HG02623 (cell line): Measurements from ENCODE around the gene GPC5.
"Not testable (repeated sequence)": the region's sequence is repeated elsewhere in the genome, so short reads cannot be mapped to it uniquely, and the experiment has no call there.

ENCODE experiments used
- ATAC-seq: cut with Tn5 transposase; IDR thresholded peaks from one replicate; pipeline ENCODE4 v1.9.1; 2021; ENCODE audit warnings: moderate library complexity; ENCODE audit not compliant: unreplicated experiment

The GPC5 gene

DNA sequence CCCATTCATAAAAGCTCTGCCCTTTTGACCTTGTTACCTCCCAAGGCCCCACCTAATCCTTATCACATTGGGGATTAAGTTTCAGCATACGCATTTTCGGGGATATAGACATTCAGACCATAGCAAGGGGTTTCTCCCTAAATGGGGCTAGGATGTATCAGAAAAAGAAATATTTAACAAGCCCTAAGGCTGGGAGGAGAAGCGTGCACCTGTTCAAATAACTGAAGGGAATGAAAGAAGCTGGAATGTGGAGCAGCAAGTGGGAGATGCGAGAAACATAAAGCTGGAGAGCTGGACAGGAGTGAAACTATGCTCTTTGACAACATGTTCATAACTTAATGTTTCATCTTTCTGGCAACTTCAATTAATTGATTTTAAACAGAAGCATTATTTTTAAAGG lies 1016.4 kb downstream of the GPC5 start:
- no peak for ATAC-seq

DNA sequence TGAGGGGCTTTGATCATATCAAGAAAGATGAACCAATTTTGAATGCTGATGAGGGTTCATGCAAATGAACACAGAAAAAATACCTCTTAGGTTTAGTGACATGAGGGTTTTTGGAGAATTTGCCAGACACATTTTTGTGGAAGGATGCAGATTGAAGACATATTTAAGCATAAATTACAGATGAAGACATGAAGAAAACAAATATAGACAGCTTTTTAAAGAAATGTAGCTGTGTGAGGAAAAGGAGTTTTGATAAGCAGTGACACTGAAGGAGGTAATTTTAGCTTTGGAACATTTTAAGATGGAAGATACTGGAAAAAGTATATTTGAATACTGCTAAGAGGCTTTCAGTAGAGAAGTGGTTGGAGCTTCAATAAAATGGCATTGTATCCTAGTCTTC lies 1017.4 kb downstream of the GPC5 start:
- ATAC-seq = no peak

DNA sequence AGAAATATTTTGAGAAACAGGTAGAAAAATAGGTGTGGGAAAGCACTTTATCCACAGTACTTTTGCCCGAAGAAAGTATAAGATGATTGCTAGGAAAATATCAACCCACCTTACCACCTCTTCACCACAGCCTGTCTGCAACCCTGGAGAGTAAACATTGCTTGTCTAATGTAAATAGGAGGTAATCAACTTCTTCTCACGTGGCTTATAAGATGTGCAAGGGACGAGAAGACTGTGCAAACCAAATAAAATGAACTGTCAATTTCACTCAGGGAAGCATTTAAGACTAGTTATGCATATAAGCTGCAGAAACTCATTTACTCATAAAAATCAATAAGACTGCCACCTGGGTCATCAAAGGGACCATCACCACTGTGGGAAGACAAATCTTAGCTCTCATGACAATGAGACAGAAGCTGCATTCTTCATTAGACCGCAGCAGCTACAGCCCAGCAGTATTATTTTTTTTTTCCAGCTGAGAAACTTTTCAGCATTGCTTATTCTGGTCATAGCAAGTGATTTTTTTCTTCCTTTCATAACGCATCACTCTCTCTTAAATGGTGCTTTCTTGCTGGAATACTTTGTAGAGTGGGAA lies 1020.5 kb downstream of the GPC5 start:
- ATAC-seq = no peak

DNA sequence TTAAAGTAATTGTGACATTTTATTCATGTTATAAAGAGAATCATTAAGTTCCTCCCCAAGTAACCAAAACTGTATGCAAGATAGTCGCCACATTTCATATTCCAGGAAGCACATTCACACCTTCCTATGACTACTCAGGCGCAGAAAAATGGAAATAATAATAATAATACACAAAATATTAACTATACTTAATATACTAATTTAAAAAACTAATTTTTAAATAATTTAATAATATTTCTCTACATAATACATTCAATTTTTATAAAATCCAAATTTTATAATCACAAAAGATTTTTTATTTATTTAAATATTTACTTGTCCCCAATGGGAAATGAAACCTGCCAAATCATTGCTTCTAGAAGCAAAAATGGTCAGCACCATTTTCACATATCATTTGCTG lies 1030.8 kb downstream of the GPC5 start:
- ATAC-seq = no peak

DNA sequence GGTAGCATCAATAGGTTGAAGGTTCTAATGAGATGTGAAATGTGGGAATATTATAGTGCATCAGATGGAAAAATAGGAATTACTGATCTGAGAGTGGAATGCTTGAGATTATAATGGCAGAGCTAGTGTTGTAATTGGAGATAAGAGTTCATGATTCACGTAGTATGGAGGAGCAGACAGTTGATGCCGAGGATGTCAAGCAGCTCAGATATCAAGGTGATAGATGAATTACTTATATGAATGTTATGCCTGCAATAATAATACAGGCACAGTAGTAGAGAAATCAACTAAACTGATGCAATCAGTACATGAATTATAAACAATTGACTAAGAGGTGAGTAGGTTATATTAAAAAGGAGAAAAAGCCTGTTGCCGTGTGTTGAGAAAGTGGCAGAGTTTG lies 1035.0 kb downstream of the GPC5 start:
- no peak for ATAC-seq

DNA sequence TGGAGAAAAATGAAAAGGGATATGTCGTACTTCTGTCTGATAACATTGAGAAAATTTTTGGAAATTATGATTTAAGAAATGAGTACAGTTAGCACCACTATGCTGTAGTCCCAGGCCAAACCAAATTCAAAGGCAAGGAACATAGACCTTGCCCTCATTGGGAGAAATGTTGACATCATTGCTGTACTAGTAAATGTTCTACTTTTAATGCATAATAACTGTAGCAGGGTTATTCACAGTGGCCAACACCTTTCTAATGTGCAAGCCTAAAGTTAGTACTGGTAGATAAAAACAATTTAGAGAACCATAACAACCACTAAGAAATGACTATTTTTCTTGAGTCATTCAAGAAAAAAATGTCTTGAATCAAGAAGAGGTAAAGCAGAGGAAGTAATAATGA lies 1035.5 kb downstream of the GPC5 start:
- ATAC-seq = no peak

DNA sequence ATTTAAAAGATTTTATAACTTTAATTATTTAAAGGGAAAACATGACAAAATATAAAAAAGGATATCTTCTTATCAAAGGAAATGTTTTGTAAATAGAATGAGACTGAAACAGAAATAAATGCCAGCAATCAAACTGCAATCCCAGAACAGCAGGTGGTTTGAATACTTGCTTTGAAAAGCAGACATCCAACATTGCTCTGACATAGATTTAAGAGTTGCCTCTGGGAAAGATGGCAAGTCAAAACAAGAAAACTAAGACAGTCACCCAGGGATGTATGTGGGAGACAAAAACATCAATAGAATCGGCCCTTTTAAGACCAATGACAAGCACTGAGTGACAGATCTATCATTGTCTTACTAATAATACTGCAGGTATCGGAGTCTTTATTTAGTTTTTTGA lies 1038.5 kb downstream of the GPC5 start:
- ATAC-seq = no peak

DNA sequence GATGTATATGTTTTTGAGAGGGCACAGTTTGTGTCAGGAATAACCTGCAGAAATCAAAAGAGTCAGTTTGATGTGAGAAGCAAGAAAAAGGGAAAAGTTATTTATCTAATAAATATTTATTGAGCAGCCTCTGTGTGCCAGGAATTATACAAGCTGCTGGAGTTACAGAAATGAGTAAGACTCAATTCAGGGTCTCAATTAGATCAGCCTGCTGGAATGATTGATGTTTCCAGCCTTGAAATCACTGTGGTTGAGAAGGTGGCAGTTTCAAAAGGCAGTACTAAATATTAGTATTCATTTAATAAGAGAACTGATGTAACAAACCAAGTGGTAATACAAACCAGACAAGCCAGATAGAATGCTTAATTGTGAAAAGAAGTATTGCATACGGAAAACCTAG lies 1045.8 kb downstream of the GPC5 start:
- no peak for ATAC-seq

DNA sequence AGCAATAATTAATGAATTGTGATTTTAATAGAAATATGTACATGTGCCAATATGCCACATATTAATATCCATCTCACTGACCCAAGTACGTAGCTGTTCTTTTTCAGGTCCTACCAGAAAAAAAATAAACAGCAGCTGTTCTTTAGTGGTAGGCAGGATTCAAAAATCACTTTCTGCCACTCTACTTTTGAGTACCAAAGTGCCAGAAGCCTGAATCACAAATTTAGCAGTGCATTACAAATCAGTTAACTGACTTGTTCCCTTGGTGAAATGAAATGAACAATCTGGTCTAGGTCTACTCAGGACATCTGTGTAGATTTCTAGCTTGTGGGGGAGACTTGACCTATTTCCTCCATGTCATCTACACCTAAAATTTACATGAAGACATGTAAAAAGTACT lies 1052.6 kb downstream of the GPC5 start:
- no peak for ATAC-seq

DNA sequence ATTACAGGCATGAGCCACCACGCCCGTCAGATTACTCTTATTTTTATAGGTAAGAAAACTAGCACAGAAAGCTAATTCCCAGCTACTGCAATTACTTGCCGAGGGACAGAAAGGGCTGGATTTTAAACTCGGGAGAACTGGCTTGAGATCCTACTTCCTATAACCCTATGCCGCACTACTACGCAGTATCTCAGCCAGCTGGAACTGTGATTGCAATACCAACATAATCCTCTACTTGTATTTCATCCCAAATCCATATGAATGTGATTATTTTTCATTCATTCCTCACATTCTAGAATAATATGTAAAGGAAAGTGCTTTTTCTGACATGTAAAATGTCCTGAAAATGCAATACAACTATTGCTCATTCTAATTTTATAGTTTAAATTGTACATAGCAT lies 1054.4 kb downstream of the GPC5 start:
- no peak for ATAC-seq

DNA sequence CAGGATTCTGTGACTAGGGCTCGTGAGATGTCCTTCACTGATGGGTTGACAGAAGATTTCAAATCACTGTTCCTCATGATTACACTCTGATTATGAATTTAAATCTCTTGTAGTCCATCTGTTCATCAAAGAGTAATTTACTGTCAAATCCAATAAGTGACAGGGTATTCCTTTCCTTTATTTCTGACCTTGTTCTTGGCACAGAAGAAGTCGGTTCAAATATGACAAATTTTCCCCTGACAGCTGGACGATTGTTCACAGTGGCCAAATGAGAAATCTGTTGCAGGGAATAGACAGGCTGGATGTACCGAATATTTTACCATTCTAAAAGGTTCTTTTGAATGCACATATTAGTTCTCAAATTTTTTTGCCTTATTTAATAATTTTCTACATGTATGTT lies 1060.9 kb downstream of the GPC5 start:
- no peak for ATAC-seq

DNA sequence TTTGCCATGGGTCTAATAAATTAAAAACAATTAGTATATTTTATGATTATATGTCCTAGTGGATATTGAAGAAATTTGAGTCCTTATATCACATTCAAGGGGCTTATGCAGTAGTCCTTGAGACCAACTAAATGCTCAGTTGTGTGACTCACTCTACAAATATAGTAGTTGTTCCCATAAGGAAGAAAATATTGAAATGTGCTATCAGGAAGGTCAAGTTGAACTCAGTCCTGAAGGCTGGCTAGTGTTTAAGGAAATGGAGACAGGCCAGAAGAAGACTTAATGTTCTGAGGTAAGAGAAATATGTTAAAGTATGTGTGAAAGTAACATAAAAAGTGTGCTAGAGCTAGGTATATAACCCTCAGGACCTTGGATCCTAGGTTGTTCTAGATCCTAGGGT lies 1062.1 kb downstream of the GPC5 start:
- ATAC-seq = no peak

DNA sequence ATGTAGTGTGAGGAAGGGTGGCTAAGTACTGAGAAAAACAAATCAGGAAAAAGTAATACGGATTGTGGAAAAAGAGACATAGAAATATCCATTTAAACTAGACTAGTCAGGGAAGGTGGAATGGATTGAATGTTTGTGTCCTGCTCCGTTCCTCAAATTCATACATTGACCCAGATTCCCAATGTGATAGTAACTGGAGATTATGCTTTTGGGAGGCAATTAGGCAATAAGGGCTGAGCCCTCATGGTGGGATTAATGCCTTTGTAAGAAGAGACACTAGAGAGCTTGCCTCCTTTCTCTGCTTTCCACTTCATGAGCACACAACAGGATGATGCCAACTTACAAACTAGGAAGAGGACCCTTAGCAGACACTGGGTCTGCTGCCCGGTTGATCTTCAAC lies 1063.0 kb downstream of the GPC5 start:
- ATAC-seq = no peak

DNA sequence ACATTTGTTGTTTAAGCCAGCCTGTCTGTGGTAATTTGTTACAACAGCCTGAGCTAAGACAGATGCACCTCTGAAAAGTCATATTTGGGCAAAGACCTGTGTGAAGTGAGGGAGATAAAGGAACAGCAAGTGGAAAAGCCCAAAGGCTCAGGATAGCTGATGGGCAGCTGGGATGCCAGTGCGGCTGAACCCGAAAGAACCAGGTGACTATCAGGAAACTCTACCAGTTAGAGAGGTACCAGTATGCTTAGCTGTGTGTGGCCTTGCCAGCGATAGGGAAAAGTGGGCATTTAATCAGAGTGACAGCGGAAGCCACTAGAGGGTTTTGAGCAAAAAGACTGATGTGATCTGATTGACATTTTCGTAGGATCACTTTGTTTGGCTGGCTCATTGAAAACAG lies 1063.4 kb downstream of the GPC5 start:
- no peak for ATAC-seq

DNA sequence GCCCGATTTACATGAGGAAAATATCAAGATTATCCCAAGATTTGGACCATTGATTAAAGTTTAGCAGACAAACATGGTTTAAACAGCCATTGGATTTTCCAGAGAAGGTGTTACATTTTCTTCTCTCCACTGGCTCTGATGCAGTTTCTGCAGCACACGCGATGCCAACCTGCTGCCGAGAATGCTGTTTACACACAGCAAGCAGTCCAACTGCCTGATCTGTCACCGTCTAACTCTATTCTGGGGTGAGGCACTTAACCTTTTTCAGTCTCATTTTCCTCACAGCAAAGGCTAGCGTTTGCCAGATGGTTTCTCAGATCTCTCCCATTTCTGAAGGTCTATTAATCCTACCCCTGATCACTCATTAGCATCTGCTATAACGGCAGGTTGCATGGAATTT lies 1064.7 kb downstream of the GPC5 start:
- ATAC-seq = no peak

DNA sequence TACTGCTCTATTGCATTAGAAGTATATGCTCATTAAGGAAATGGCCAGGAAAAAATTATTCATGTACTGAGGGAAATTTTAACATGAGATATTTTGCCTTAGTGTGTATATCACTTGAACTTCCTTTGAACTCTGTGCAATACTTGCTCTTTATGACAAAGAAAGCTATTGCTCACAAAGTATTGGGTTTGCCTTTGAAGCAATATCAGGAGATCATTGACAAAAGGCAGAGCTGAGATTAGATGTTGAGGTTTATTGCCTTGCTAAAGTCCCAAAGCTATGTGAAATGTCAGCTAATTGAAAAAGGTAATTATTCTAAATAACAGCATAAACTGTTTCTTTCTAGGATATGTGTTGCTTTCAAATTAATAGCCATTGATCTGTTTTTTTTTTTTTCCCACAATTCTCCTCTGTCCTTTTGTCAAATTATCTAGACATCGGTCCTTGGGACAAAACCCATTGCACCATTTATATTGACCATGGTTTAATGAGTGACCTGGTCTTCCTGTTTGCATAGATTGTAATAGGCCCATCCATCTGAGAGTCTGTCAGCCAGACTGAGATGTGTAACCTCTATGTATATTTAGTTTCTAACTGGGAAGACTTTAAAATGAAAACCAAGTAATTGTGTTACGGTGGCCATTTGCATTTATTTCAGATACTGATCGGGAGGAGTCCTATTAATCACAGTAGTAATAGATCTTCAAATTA lies 1075.5 kb downstream of the GPC5 start:
- ATAC-seq = no peak

DNA sequence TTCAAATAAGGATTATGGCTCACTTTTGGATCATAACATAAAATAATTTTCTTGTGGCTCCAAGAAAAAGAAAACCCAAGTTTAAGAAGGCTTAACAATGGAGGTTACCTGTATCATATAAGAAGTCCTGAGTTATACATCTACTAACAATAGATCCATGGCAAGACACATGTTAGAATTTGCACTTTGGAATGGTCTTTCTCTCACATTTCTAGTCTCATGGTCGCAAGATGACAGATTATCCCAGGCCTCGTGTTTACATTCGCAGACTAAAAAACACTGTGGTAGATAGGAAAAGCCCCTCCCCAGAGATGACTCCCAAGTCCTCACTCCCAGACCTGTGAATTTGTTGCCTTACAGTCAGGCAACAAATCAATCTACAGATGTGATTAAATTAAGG lies 1082.0 kb downstream of the GPC5 start:
- ATAC-seq = no peak

DNA sequence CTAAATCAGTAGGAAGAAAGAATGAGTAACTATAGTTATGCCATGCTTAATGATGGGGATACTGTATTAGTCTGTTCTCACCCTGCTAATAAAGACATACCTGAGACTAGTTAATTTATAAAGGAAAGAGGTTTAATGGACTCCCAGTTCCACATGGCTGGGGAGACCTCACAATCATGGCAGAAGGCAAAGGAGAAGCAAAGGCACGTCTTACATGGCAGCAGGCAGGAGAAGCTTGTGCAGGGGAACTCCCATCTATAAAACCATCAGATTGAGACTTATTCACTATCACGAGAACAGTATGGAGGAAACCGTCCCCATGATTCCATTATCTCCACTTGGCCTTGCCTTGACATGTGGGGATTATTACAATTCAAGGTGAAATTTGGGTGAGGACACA lies 1084.4 kb downstream of the GPC5 start:
- not testable (repeated sequence) for ATAC-seq

DNA sequence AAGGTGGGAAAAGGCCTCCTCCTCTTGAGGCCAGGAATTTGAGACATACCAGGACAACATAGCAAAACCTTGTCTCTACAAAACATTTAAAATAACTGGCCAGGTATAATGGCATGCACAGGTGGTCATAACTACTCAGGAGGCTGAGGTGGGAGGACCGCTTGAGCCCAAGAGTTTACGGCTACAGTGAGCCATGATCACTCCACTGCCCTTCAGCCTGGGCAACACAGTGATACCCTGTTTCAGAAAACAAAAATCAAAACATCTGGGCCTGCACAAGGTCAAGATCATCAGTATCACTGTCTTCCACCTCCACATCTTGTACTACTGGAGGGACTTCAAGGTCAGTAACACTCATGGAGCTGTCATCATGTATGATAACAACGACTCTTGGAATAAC lies 1085.5 kb downstream of the GPC5 start:
- no peak for ATAC-seq

DNA sequence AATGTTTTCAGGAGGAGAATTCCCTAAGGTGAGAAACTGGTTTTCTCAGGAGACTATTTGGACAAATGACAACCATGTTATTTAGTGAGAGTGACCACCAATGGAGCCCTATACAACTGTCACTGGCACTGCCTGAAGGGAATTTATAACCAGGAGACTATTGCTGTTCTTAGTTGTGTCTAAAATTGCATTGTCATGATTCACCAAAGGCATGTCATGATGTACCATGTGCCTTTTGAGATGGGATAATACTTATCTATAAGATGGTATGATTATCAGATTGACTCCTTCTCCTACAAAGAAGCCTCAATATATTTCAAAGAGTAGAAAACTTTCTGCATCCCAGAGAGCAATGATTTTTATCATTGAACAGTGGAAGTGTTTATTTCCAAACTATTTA lies 1088.8 kb downstream of the GPC5 start:
- no peak for ATAC-seq

DNA sequence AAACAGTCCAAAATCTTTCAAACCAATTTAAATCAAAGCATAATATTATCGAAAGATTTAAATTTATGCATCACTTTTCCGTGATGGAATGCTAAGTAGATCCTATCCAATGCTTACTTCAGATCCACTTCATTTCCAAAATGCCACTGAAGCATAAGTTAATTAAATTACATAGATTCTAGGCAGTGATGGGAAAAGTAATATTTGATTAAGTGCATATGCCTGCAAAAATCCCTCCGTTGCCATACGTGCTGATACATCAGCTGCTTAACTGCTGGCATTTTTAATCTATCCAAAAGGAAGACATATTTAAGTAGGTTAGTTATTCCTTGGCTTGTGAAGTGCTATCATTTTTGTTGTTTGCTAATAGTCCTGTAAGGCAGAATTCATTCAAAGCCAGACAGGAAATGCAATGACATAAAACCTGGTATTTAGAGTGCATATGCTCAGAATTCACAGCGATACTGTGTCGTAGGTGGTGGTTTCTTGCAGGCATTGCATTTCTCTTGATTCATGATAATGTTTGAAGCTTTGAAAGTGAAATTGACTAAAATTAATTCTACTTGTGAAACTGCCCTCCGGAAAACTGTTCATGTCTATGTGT lies 1089.9 kb downstream of the GPC5 start:
- no peak for ATAC-seq

DNA sequence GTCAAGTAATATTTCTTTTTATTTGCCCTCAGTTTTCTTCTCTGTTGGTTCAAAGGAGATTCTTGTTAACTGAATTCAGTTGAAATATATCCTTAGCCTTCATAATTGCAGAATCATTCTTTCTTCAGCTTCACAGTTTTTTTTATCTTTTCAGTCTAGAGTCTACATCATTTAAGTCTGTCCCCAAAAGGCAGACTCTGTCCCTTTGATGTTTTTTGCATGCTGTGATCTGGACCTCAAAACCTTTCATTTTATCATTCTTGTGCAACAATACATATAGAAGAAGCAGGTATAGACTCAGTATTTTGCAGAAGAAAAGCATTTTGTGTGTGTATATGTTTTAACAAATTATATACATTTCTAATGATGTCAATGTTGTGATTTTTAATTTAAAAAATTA lies 1093.4 kb downstream of the GPC5 start:
- no peak for ATAC-seq

DNA sequence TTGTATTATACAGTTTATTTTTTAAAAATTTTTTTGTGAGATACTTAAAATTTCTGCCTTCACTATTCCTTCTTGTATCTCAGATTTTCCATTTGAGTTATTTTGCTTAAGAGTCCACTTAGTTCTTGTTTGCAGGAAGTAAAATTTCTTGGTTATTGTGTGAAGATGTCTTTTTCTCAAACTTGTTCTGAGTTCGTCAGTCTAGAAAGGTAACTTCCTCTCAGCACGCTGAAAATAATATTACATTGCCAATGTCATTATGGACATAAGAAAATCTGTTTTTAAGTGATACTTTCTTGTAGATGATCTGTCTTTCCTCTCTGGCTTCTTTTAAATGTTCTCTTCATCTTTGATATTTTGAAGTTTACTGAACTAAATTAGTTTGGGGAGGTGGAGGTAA lies 1096.5 kb downstream of the GPC5 start:
- ATAC-seq = no peak
